CD14-positive monocyte (primary cell): ENCODE data around the gene RYR3. TPM values are rescaled to one million over a fixed set of nuclear protein-coding genes. Genes with fewer than 3 reads are reported as not detected.

Experiments
- DNase-seq, 3 donors: peaks; one replicate each; pipeline ENCODE4 v3.0.0-alpha.2; 2011 to 2022
- H2AFZ ChIP-seq: 2 replicates; pipeline ENCODE4 v1.6.0; 2012; ENCODE audit warnings: mild to moderate bottlenecking, low read depth, low read length, inconsistent platforms; ENCODE audit not compliant: insufficient read depth, poor library complexity, severe bottlenecking
- H3K27ac ChIP-seq, 2 donors: 1 replicate in 1 of 2; 2 replicates in 1 of 2; pipeline ENCODE4 v1.5.1; 2012 to 2013; ENCODE audit warnings: low read length in 2 of 2, control low read depth in 1 of 2, inconsistent platforms in 1 of 2, low read depth in 1 of 2, mild to moderate bottlenecking in 1 of 2
- H3K27me3 ChIP-seq, 2 donors: one replicate each; pipeline versions ENCODE4 v1.6.0 to v1.6.1; 2011 to 2013; ENCODE audit warnings: low read length in 2 of 2; ENCODE audit not compliant: control insufficient read depth in 2 of 2, insufficient read depth in 2 of 2
- H3K36me3 ChIP-seq, 2 donors: replicated peaks in 1 of 2; 1 replicate in 1 of 2; 2 replicates in 1 of 2; pipeline versions ENCODE4 v1.5.1 to v1.6.1; 2012 to 2013; ENCODE audit warnings: low read length in 2 of 2, control low read depth in 1 of 2, inconsistent platforms in 1 of 2, mild to moderate bottlenecking in 1 of 2; ENCODE audit not compliant: insufficient read depth in 2 of 2, control insufficient read depth in 1 of 2
- H3K4me1 ChIP-seq, 2 donors: 1 replicate in 1 of 2; 2 replicates in 1 of 2; pipeline versions ENCODE4 v1.5.1 to v1.6.1; 2012 to 2013; ENCODE audit warnings: low read length in 2 of 2, control low read depth in 1 of 2, inconsistent platforms in 1 of 2, mild to moderate bottlenecking in 1 of 2, moderate library complexity in 1 of 2; ENCODE audit not compliant: insufficient read depth in 2 of 2, control insufficient read depth in 1 of 2
- H3K4me2 ChIP-seq: replicated peaks from 2 replicates; pipeline ENCODE3; 2012; ENCODE audit warnings: low read length, moderate library complexity, mild to moderate bottlenecking; ENCODE audit not compliant: poor library complexity, severe bottlenecking; ENCODE audit errors: extremely low read depth
- H3K4me3 ChIP-seq, 3 experiments: fragments of 200-600 bp in 1 of 3; sonication (generic) in 1 of 3; replicated peaks in 1 of 3; 1 replicate in 2 of 3; 2 replicates in 1 of 3; pipeline ENCODE4 v1.5.1; 2011 to 2013; ENCODE audit warnings: low read length in 3 of 3, mild to moderate bottlenecking in 3 of 3, control low read depth in 2 of 3, low read depth in 2 of 3, inconsistent platforms in 1 of 3, moderate library complexity in 1 of 3
- H3K79me2 ChIP-seq: 2 replicates; pipeline ENCODE4 v1.6.0; 2012; ENCODE audit warnings: mild to moderate bottlenecking, control low read depth, inconsistent platforms, low read length, moderate library complexity; ENCODE audit not compliant: insufficient read depth
- H3K9ac ChIP-seq: 2 replicates; pipeline ENCODE4 v1.6.0; 2017; ENCODE audit warnings: low read length, mild to moderate bottlenecking; ENCODE audit not compliant: insufficient read depth, poor library complexity, severe bottlenecking
- H3K9me3 ChIP-seq, 2 donors: replicated peaks in 1 of 2; 1 replicate in 1 of 2; 2 replicates in 1 of 2; pipeline versions ENCODE4 v1.5.1 to v1.6.1; 2012 to 2013; ENCODE audit warnings: low read length in 2 of 2, control low read depth in 1 of 2; ENCODE audit not compliant: control insufficient read depth in 1 of 2, insufficient read depth in 1 of 2
- H4K20me1 ChIP-seq: 2 replicates; pipeline ENCODE4 v1.6.0; 2012; ENCODE audit warnings: mild to moderate bottlenecking, low read length, control low read depth, moderate library complexity; ENCODE audit not compliant: insufficient read depth
- H3K27ac Mint-ChIP-seq, 7 donors: one replicate each; pipeline ENCODE4 v1.8.0; 2020; ENCODE audit warnings: mild to moderate bottlenecking in 7 of 7, mixed read lengths in 7 of 7, moderate library complexity in 6 of 7, inconsistent platforms in 2 of 7
- H3K27me3 Mint-ChIP-seq, 3 donors: one replicate each; pipeline ENCODE4 v1.8.0; 2021 to 2022; ENCODE audit warnings: low read depth in 3 of 3, mild to moderate bottlenecking in 3 of 3, mixed read lengths in 3 of 3, moderate library complexity in 3 of 3, inconsistent platforms in 1 of 3
- H3K36me3 Mint-ChIP-seq, 2 donors: one replicate each; pipeline ENCODE4 v1.8.0; 2020; ENCODE audit warnings: mixed read lengths in 2 of 2, inconsistent platforms in 1 of 2, mild to moderate bottlenecking in 1 of 2
- H3K4me1 Mint-ChIP-seq: one replicate; pipeline ENCODE4 v1.8.0; 2020; ENCODE audit warnings: mild to moderate bottlenecking, mixed read lengths
- H3K4me3 Mint-ChIP-seq, 2 donors: one replicate each; pipeline ENCODE4 v1.8.0; 2020; ENCODE audit warnings: mild to moderate bottlenecking in 2 of 2, mixed read lengths in 2 of 2, moderate library complexity in 1 of 2
- H3K9me3 Mint-ChIP-seq, 7 donors: one replicate each; pipeline ENCODE4 v1.8.0; 2020 to 2022; ENCODE audit warnings: mixed read lengths in 7 of 7, mild to moderate bottlenecking in 6 of 7, moderate library complexity in 6 of 7, inconsistent platforms in 2 of 7
- CTCF ChIP-seq: fragments of 200-600 bp; IDR thresholded peaks from one replicate; pipeline ENCODE4 v1.8.0; 2022; ENCODE audit warnings: antibody characterized with exemption, mild to moderate bottlenecking
- WGBS: methylation state at CpG from one replicate; pipeline ENCODE4 v1.1.5; 2013; ENCODE audit warnings: missing lambda C conversion rate; ENCODE audit not compliant: insufficient coverage; 5-methylcytosine and 5-hydroxymethylcytosine counted together
- intact Hi-C, 2 donors: fragments of 100-400 bp; cut with micrococcal nuclease; formaldehyde crosslinking; loops; one replicate each; pipeline versions ENCODE4 v1.15.0 to v1.15.1; 2023
- polyA plus RNA-seq, 3 donors: library from polyadenylated mRNA; depleted of rRNA in 1 of 3; unstranded in 2 of 3; stranded (reverse) in 1 of 3; fragments of 300-500 nt in 2 of 3; fragments of >200 nt in 1 of 3; fragmentation: Illumina TruSeq in 2 of 3; gene quantifications; 1 replicate in 2 of 3; 2 replicates in 1 of 3; pipeline ENCODE4 v1.2.3, GENCODE V29; 2012 to 2021

RYR3 gene
- polyA plus RNA-seq, 3 donors, result not detected

GRCh38 chr15:33360886-33361285, 50.1 kb downstream of the RYR3 start:
- H3K4me1 Mint-ChIP-seq, result no peaks in the 10 kb centered on the region
- WGBS, result no CpG with 5 or more reads among the region's 1 CpG
- Histone ChIP-seq H4K20me1 (no peaks in the 10 kb centered on the region), H3K79me2 (no peaks in the 10 kb centered on the region), H3K36me3 (no peaks in the 10 kb centered on the region), H3K9me3 (no peaks in the 10 kb centered on the region), H3K4me3 (no peak overlapping the region), H3K27me3 (no peaks in the 10 kb centered on the region), H3K4me1 (no peaks in the 10 kb centered on the region), H3K9ac (no peak overlapping the region), H3K4me2 (no peak overlapping the region), H2AFZ (no peak overlapping the region), H3K27ac (no peak overlapping the region)
- H3K27me3 Mint-ChIP-seq, result peaks cover 4 to 5% (median 4%) of the 10 kb centered on the region in 3 donors
- intact Hi-C loops, result no loop called here
- no peak overlapping the region for H3K27ac Mint-ChIP-seq
- H3K36me3 Mint-ChIP-seq, result no peaks in the 10 kb centered on the region
- H3K9me3 Mint-ChIP-seq, result no peaks in the 10 kb centered on the region
- no peak for DNase-seq
- TF ChIP-seq CTCF, result no peak
- no peak overlapping the region for H3K4me3 Mint-ChIP-seq

GRCh38 chr15:33369941-33370622, 59.3 kb downstream of the RYR3 start:
- H3K27ac ChIP-seq, result no peak overlapping the region
- no peaks in the 10 kb centered on the region for H3K4me1 ChIP-seq
- no peaks in the 10 kb centered on the region for H3K9me3 ChIP-seq
- Mint-ChIP-seq H3K27ac (no peak overlapping the region), H3K36me3 (no peaks in the 10 kb centered on the region), H3K27me3 (peaks cover 4 to 6% (median 5%) of the 10 kb centered on the region in 3 donors), H3K4me1 (no peaks in the 10 kb centered on the region), H3K9me3 (peaks cover 0 to 3% (median 1%) of the 10 kb centered on the region in 7 donors), H3K4me3 (no peak overlapping the region)
- H3K4me3 ChIP-seq, result no peak overlapping the region
- intact Hi-C loops, result no loop called here
- no peak overlapping the region for H2AFZ ChIP-seq
- 80% methylated on average over 1 of the region's 3 CpGs for WGBS
- H3K36me3 ChIP-seq, result no peaks in the 10 kb centered on the region
- no peak overlapping the region for H3K4me2 ChIP-seq
- H4K20me1 ChIP-seq, result no peaks in the 10 kb centered on the region
- no peaks in the 10 kb centered on the region for H3K27me3 ChIP-seq
- H3K9ac ChIP-seq, result no peak overlapping the region
- DNase-seq, result no peak
- H3K79me2 ChIP-seq, result no peaks in the 10 kb centered on the region
- TF ChIP-seq CTCF, result no peak
